PC-9 (cell line): Measurements from ENCODE around the gene PDE11A. TPM values are rescaled to one million over a fixed set of nuclear protein-coding genes. Genes with fewer than 3 reads are reported as not detected.

ENCODE experiments used
- BruUV-seq: library from RNA; stranded (reverse); fragments of 400-500 nt; replicated peaks from 2 replicates; lab custom pipeline; 2021; lab: Mats Ljungman, UMichigan
- CTCF ChIA-PET: fragments of 300-600 bp; sonication (Branson Sonifier 250); formaldehyde crosslinking; loops from one replicate; lab custom pipeline; 2022; ENCODE audit warnings: antibody characterized with exemption; lab: Charles Lee
- POLR2A ChIA-PET: fragments of 300-600 bp; sonication (Branson Sonifier 250); formaldehyde crosslinking; loops from one replicate; lab custom pipeline; 2022; ENCODE audit warnings: antibody characterized with exemption; ENCODE audit not compliant: unreplicated experiment; lab: Charles Lee
- DNase-seq, 2 experiments: peaks; one replicate each; pipeline versions ENCODE4 v3.0.0 to v3.0.0-alpha.2; 2015 to 2022; ENCODE audit warnings: mixed read lengths in 1 of 2
- H2AFZ ChIP-seq: fragments of 200-600 bp; sonication (generic); 2 replicates; pipeline ENCODE4 v1.8.1; 2017; ENCODE audit warnings: antibody characterized with exemption
- H3F3A ChIP-seq: fragments of 200-600 bp; sonication (generic); 2 replicates; pipeline ENCODE4 v1.8.1; 2017; ENCODE audit warnings: antibody characterized with exemption, mild to moderate bottlenecking, low read depth; ENCODE audit not compliant: insufficient read depth
- H3K27ac ChIP-seq: fragments of 200-600 bp; sonication (generic); 2 replicates; pipeline ENCODE4 v1.6.1; 2016; ENCODE audit warnings: mixed run types
- H3K27me3 ChIP-seq: fragments of 200-600 bp; sonication (generic); 2 replicates; pipeline ENCODE4 v1.6.1; 2016; ENCODE audit warnings: low read depth, mixed run types; ENCODE audit not compliant: insufficient read depth
- H3K36me3 ChIP-seq: fragments of 200-600 bp; sonication (generic); 2 replicates; pipeline ENCODE4 v1.6.1; 2016; ENCODE audit warnings: low read depth, mixed run types
- H3K4me1 ChIP-seq: fragments of 200-600 bp; sonication (generic); replicated peaks from 2 replicates; pipeline ENCODE4 v1.6.1; 2016; ENCODE audit warnings: mixed run types; ENCODE audit not compliant: insufficient read depth
- H3K4me2 ChIP-seq: fragments of 200-600 bp; sonication (generic); 2 replicates; pipeline ENCODE4 v1.6.1; 2017; ENCODE audit warnings: mixed run types
- H3K4me3 ChIP-seq: fragments of 200-600 bp; sonication (generic); 2 replicates; pipeline ENCODE4 v1.6.1; 2016; ENCODE audit warnings: mixed run types
- H3K79me2 ChIP-seq: fragments of 200-600 bp; sonication (generic); 2 replicates; pipeline ENCODE4 v1.6.1; 2017; ENCODE audit warnings: low read depth, mixed run types
- H3K9me2 ChIP-seq: fragments of 200-600 bp; sonication (generic); 2 replicates; pipeline ENCODE4 v1.8.1; 2017; ENCODE audit warnings: mild to moderate bottlenecking; ENCODE audit not compliant: insufficient read depth
- H3K9me3 ChIP-seq: fragments of 200-600 bp; sonication (generic); 2 replicates; pipeline ENCODE4 v1.8.1; 2016; ENCODE audit warnings: low read depth; ENCODE audit not compliant: insufficient read depth
- H4K20me1 ChIP-seq: fragments of 200-600 bp; sonication (generic); 2 replicates; pipeline ENCODE4 v1.8.1; 2017; ENCODE audit not compliant: insufficient read depth
- EZH2 ChIP-seq: fragments of 200-600 bp; sonication (generic); IDR thresholded peaks from 2 replicates; pipeline ENCODE4 v1.8.0; 2017; ENCODE audit warnings: antibody characterized with exemption, low read depth
- intact Hi-C: fragments of 100-400 bp; cut with micrococcal nuclease; formaldehyde crosslinking; loops from one replicate; pipeline ENCODE4 v1.10.0; 2022; ENCODE audit not compliant: unreplicated experiment
- total RNA-seq: library from RNA; stranded (reverse); gene quantifications from 2 replicates; pipeline ENCODE4 v1.2.3, GENCODE V29; 2021
- TF ChIP-seq, protein P1 (sequence below): fragments of 200-600 bp; sonication (generic); conservative IDR thresholded peaks from 2 replicates; pipeline ENCODE4 v1.6.1; 2017; ENCODE audit warnings: mixed run types, antibody characterized with exemption, mild to moderate bottlenecking, moderate library complexity

Gene PDE11A
- total RNA-seq, 1 experiment from 2014 or later, result 1.4 TPM

DNA sequence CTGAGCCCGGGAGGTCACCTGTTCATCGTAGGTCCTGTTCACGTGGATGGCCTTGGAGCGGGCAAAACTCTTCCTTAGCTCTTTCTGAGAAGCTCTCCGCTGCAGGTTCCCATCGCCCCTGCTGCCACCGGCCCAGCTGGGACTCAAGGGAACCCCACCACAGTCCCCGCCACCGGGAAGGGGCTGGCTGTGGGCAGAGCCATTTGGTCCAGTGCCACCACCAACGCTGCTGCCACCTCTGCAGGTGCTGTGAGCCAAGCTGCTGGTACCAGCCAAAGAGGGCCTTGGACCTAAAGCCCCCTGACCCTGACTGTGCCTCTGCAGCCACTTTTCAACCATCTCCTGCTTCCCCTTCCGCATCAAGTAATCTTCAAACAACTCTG is 586 bp downstream of the PDE11A start:
- intact Hi-C loops, result loop anchor here (2.0 to 10.0 kb wide), 3 partner anchors 41 to 1193 kb away; partner anchors contain the start of genes OSBPL6, RBM45 and SESTD1
- H4K20me1 ChIP-seq, result no peaks in the 10 kb centered on the region
- peak overlapping the region; percentile 97 for H3K4me2 ChIP-seq
- no peak overlapping the region for H3K27ac ChIP-seq
- CTCF ChIA-PET, result interaction anchor here (0.7 kb wide), 1 partner anchor 1691 kb away, joined by 3 read pairs; no protein-coding TSS in a partner anchor
- no TSS peak for BruUV-seq
- peak overlapping the region; percentile 64 for H3K4me3 ChIP-seq
- H3K9me2 ChIP-seq, result no peaks in the 10 kb centered on the region
- no peaks in the 10 kb centered on the region for H3K79me2 ChIP-seq
- H3K9me3 ChIP-seq, result no peaks in the 10 kb centered on the region
- H3K27me3 ChIP-seq, result no peaks in the 10 kb centered on the region
- peaks cover 27% of the 10 kb centered on the region for H3K4me1 ChIP-seq
- H2AFZ ChIP-seq, result peak overlapping the region; percentile 92
- H3K36me3 ChIP-seq, result no peaks in the 10 kb centered on the region
- DNase-seq, result no peak
- peaks cover 8% of the 10 kb centered on the region; the same call in 1 of the 2 replicates for H3F3A ChIP-seq
- TF ChIP-seq, protein P1, sequence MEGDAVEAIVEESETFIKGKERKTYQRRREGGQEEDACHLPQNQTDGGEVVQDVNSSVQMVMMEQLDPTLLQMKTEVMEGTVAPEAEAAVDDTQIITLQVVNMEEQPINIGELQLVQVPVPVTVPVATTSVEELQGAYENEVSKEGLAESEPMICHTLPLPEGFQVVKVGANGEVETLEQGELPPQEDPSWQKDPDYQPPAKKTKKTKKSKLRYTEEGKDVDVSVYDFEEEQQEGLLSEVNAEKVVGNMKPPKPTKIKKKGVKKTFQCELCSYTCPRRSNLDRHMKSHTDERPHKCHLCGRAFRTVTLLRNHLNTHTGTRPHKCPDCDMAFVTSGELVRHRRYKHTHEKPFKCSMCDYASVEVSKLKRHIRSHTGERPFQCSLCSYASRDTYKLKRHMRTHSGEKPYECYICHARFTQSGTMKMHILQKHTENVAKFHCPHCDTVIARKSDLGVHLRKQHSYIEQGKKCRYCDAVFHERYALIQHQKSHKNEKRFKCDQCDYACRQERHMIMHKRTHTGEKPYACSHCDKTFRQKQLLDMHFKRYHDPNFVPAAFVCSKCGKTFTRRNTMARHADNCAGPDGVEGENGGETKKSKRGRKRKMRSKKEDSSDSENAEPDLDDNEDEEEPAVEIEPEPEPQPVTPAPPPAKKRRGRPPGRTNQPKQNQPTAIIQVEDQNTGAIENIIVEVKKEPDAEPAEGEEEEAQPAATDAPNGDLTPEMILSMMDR, result no peak
- no peak for TF ChIP-seq EZH2
- POLR2A ChIA-PET, result interaction anchor here (0.7 kb wide), 2 partner anchors 27 to 674 kb away, joined by 3 to 4 read pairs; no protein-coding TSS in a partner anchor

GRCh38 chr2:178070824-178071223 is 1.8 kb downstream of the PDE11A start:
- Histone ChIP-seq H2AFZ (no peak overlapping the region), H3K4me2 (no peak overlapping the region), H3K27me3 (no peaks in the 10 kb centered on the region), H3K79me2 (no peaks in the 10 kb centered on the region), H3K4me3 (no peak overlapping the region), H3K4me1 (peaks cover 27% of the 10 kb centered on the region), H3K9me3 (no peaks in the 10 kb centered on the region), H3K9me2 (no peaks in the 10 kb centered on the region), H4K20me1 (no peaks in the 10 kb centered on the region), H3K36me3 (no peaks in the 10 kb centered on the region), H3F3A (peaks cover 8% of the 10 kb centered on the region; the same call in 1 of the 2 replicates), H3K27ac (no peak overlapping the region)
- intact Hi-C loops, result loop anchor here (10.0 kb wide), 2 partner anchors 124 to 1194 kb away; partner anchors contain the start of genes OSBPL6 and SESTD1
- no peak for DNase-seq
- ChIA-PET CTCF (interaction anchor here (0.6 kb wide), 1 partner anchor 347 kb away, joined by 3 read pairs; no protein-coding TSS in a partner anchor), POLR2A (interaction anchor here (0.7 kb wide), 1 partner anchor 1405 kb away, joined by 4 read pairs; no protein-coding TSS in a partner anchor)
- BruUV-seq, result no TSS peak
- TF ChIP-seq, protein P1, result no peak
- TF ChIP-seq EZH2, result no peak

GRCh38 chr2:178069551-178069950 is 3.0 kb downstream of the PDE11A start:
- Histone ChIP-seq H3K27ac (no peak overlapping the region), H3K4me3 (no peak overlapping the region), H3K4me1 (peaks cover 19% of the 10 kb centered on the region), H4K20me1 (no peaks in the 10 kb centered on the region), H3K9me2 (no peaks in the 10 kb centered on the region), H2AFZ (no peak overlapping the region), H3K79me2 (no peaks in the 10 kb centered on the region), H3F3A (no peaks in the 10 kb centered on the region), H3K9me3 (no peaks in the 10 kb centered on the region), H3K36me3 (no peaks in the 10 kb centered on the region), H3K4me2 (no peak overlapping the region), H3K27me3 (no peaks in the 10 kb centered on the region)
- TF ChIP-seq, protein P1, result no peak
- no peak for TF ChIP-seq EZH2
- DNase-seq, result no peak
- ChIA-PET CTCF (interaction anchor here (0.6 to 0.7 kb wide), 3 partner anchors 28 to 372 kb away, joined by 3 to 6 read pairs (median 3); no protein-coding TSS in a partner anchor), POLR2A (no interaction called here)
- BruUV-seq, result no TSS peak
- intact Hi-C loops, result loop anchor here (10.0 kb wide), 1 partner anchor 295 kb away; no protein-coding TSS in a partner anchor
